Gastrocnemius medialis (tissue), 4 donors: ENCODE measurements around the gene CTSE. TPM values are rescaled to one million over a fixed set of nuclear protein-coding genes. Genes with fewer than 3 reads are reported as not detected.

Experiments used
- ATAC-seq, 2 donors: fragments of 150-250 bp; one replicate each; pipeline ENCODE4 v1.9.1; 2016
- DNase-seq, 2 donors: peaks; one replicate each; pipeline ENCODE4 v3.0.0-alpha.2; 2019
- H3K27ac ChIP-seq, 4 donors: fragments of 200-600 bp; sonication (generic); 1 replicate in 1 of 4; 2 replicates in 3 of 4; pipeline ENCODE4 v1.5.1; 2016 to 2018; ENCODE audit warnings: mild to moderate bottlenecking in 2 of 4, moderate library complexity in 1 of 4
- H3K27me3 ChIP-seq, 3 donors: fragments of 200-600 bp; sonication (generic) in 2 of 3; 1 replicate in 1 of 3; 2 replicates in 2 of 3; pipeline versions ENCODE4 v1.5.1 to v1.6.0; 2016 to 2019; ENCODE audit warnings: mild to moderate bottlenecking in 1 of 3, moderate library complexity in 1 of 3
- H3K36me3 ChIP-seq, 2 donors: fragments of 200-600 bp; sonication (generic) in 1 of 2; one replicate each; pipeline ENCODE4 v1.5.1; 2017 to 2018
- H3K4me1 ChIP-seq, 2 donors: fragments of 200-600 bp; sonication (generic) in 1 of 2; one replicate each; pipeline ENCODE4 v1.5.1; 2016 to 2017; ENCODE audit warnings: mild to moderate bottlenecking in 2 of 2
- H3K4me3 ChIP-seq, 4 donors: fragments of 200-600 bp; sonication (generic) in 3 of 4; 1 replicate in 1 of 4; 2 replicates in 3 of 4; pipeline ENCODE4 v1.5.1; 2016 to 2019; ENCODE audit warnings: mild to moderate bottlenecking in 2 of 4
- H3K9me3 ChIP-seq, 3 donors: fragments of 200-600 bp; sonication (generic) in 2 of 3; 1 replicate in 1 of 3; 2 replicates in 2 of 3; pipeline ENCODE4 v1.5.1; 2016 to 2019
- CTCF ChIP-seq, 5 experiments: fragments of 450-650 bp in 3 of 5; fragments of 200-600 bp in 2 of 5; sonication (generic) in 2 of 5; IDR thresholded peaks in 4 of 5; conservative IDR thresholded peaks in 1 of 5; 1 replicate in 4 of 5; 2 replicates in 1 of 5; pipeline ENCODE4 v1.5.1; 2016 to 2019; ENCODE audit warnings: antibody characterized with exemption in 5 of 5, mild to moderate bottlenecking in 3 of 5, moderate library complexity in 3 of 5
- POLR2A ChIP-seq, 2 donors: fragments of 450-650 bp; IDR thresholded peaks; one replicate each; pipeline ENCODE4 v1.6.1; 2017; ENCODE audit warnings: antibody characterized with exemption in 2 of 2, mild to moderate bottlenecking in 2 of 2, moderate library complexity in 2 of 2
- in situ Hi-C, 4 donors: fragments of 200-750 bp; cut with MboI; loops; one replicate each; pipeline versions ENCODE4 v1.15.0 to v1.8.0; 2017; ENCODE audit warnings: low sequenced_read_pairs in 4 of 4
- intact Hi-C: fragments of 100-400 bp; cut with DNase I; formaldehyde crosslinking; loops from one replicate; pipeline ENCODE4 v1.15.1; 2023; ENCODE audit warnings: low total_unique reads
- total RNA-seq, 4 donors: library from RNA; depleted of rRNA; stranded (reverse); fragments of >200 nt; gene quantifications; one replicate each; pipeline versions ENCODE4 v1.1.0 to v1.2.3, GENCODE V29; 2016

CTSE gene
- total RNA-seq, 4 donors from 2014 or later = not detected

GRCh38 chr1:206010060-206010459, 13.6 kb downstream of the CTSE start:
- DNase-seq = no peak
- no peak for ATAC-seq
- in situ Hi-C loops = no loop called here

GRCh38 chr1:206006946-206007345, 16.7 kb downstream of the CTSE start:
- TF ChIP-seq CTCF (IDR thresholded peaks at IDR 0.05 in 4 of 5, conservative IDR thresholded peaks at IDR 0.05 in 1 of 5) (no peak), POLR2A (IDR thresholded peaks at IDR 0.05) (no peak)
- H3K27me3 ChIP-seq = no peaks in the 10 kb centered on the region
- ATAC-seq = no peak
- intact Hi-C loops (no loop called here), in situ Hi-C loops (no loop called here)
- DNase-seq = no peak
- H3K4me1 ChIP-seq = peaks cover 17 to 20% of the 10 kb centered on the region in 2 donors
- H3K4me3 ChIP-seq = no peak overlapping the region
- no peak overlapping the region for H3K27ac ChIP-seq
- H3K9me3 ChIP-seq = no peaks in the 10 kb centered on the region
- H3K36me3 ChIP-seq = no peaks in the 10 kb centered on the region

More at GRCh38 chr1:206010060-206010459, 13.6 kb downstream of the CTSE start:
- Histone ChIP-seq H3K27ac (no peak overlapping the region), H3K4me3 (no peak overlapping the region), H3K27me3 (no peaks in the 10 kb centered on the region), H3K4me1 (peaks cover 0 to 4% of the 10 kb centered on the region in 2 donors), H3K36me3 (no peaks in the 10 kb centered on the region), H3K9me3 (no peaks in the 10 kb centered on the region)
- TF ChIP-seq CTCF (IDR thresholded peaks at IDR 0.05 in 4 of 5, conservative IDR thresholded peaks at IDR 0.05 in 1 of 5) (no peak), POLR2A (IDR thresholded peaks at IDR 0.05) (no peak)
- intact Hi-C loops = no loop called here

- no peak overlapping the region for H3K27ac ChIP-seq
- DNase-seq (no peak), ATAC-seq (no peak)
- no peak overlapping the region for H3K4me3 ChIP-seq
- H3K36me3 ChIP-seq = no peaks in the 10 kb centered on the region
- TF ChIP-seq CTCF (IDR thresholded peaks at IDR 0.05 in 4 of 5, conservative IDR thresholded peaks at IDR 0.05 in 1 of 5) = no peak
- no peak for TF ChIP-seq POLR2A (IDR thresholded peaks at IDR 0.05)
- H3K9me3 ChIP-seq = no peaks in the 10 kb centered on the region
- H3K27me3 ChIP-seq = no peaks in the 10 kb centered on the region
- peaks cover 20 to 31% of the 10 kb centered on the region in 2 donors for H3K4me1 ChIP-seq
- intact Hi-C loops = no loop called here
- in situ Hi-C loops = no loop called here
Observed at GRCh38 chr1:206005778-206006180, 17.9 kb downstream of the CTSE start.

GRCh38 chr1:206005234-206005633, 18.5 kb downstream of the CTSE start:
- H3K9me3 ChIP-seq = no peaks in the 10 kb centered on the region
- intact Hi-C loops = no loop called here
- H3K27ac ChIP-seq = no peak overlapping the region

More at GRCh38 chr1:206005234-206005633, 18.5 kb downstream of the CTSE start:
- in situ Hi-C loops = no loop called here
- Histone ChIP-seq H3K27me3 (no peaks in the 10 kb centered on the region), H3K4me1 (peaks cover 22 to 31% of the 10 kb centered on the region in 2 donors), H3K4me3 (no peak overlapping the region), H3K36me3 (no peaks in the 10 kb centered on the region)
- no peak for ATAC-seq
- no peak for DNase-seq
- TF ChIP-seq CTCF (IDR thresholded peaks at IDR 0.05 in 4 of 5, conservative IDR thresholded peaks at IDR 0.05 in 1 of 5) (no peak), POLR2A (IDR thresholded peaks at IDR 0.05) (no peak)
